GM23338 (cell line): ENCODE measurements around the gene KANK4.

Experiments used
- CREB1 ChIP-seq: fragments of 250-450 bp; sonication (Bioruptor Pico); IDR thresholded peaks from 2 replicates; pipeline ENCODE4 v1.5.0; 2020; ENCODE audit warnings: low read depth, mild to moderate bottlenecking, moderate library complexity
- CTCF ChIP-seq, 2 experiments: fragments of 200-600 bp in 1 of 2; sonication (generic) in 1 of 2; conservative IDR thresholded peaks; 2 replicates each; pipeline versions ENCODE4 v1.5.1 to v1.6.1; 2016 to 2017; ENCODE audit warnings: antibody characterized with exemption in 2 of 2, low read depth in 2 of 2, mild to moderate bottlenecking in 2 of 2, moderate library complexity in 1 of 2
- ETS1 ChIP-seq: IDR thresholded peaks from 2 replicates; pipeline ENCODE4 v1.6.1; 2016; ENCODE audit warnings: antibody characterized with exemption
- EZH2 ChIP-seq: fragments of 200-600 bp; sonication (generic); IDR thresholded peaks from one replicate; pipeline ENCODE4 v1.8.0; 2017; ENCODE audit warnings: antibody characterized with exemption, mild to moderate bottlenecking, low read depth; ENCODE audit not compliant: unreplicated experiment
- EZH2phosphoT487 ChIP-seq: fragments of 200-600 bp; sonication (generic); IDR thresholded peaks from one replicate; pipeline ENCODE4 v1.8.1; 2018; ENCODE audit warnings: antibody characterized with exemption; ENCODE audit not compliant: unreplicated experiment
- POLR2AphosphoS5 ChIP-seq: IDR thresholded peaks from 2 replicates; pipeline ENCODE4 v1.6.1; 2016; ENCODE audit warnings: antibody characterized with exemption, low read depth
- REST ChIP-seq: IDR thresholded peaks from one replicate; pipeline ENCODE4 v1.6.1; 2018; ENCODE audit warnings: antibody characterized with exemption; ENCODE audit not compliant: unreplicated experiment
- STAT1 ChIP-seq: IDR thresholded peaks from one replicate; pipeline ENCODE4 v1.6.1; 2016; ENCODE audit warnings: antibody characterized with exemption; ENCODE audit not compliant: unreplicated experiment
- ZNF331 ChIP-seq: fragments of 250-450 bp; sonication (Bioruptor Pico); IDR thresholded peaks from 2 replicates; pipeline ENCODE4 v1.5.0; 2020; ENCODE audit warnings: low read depth, mild to moderate bottlenecking, moderate library complexity

GRCh38 chr1:62343911-62344310 is 24.7 kb upstream of the KANK4 start:
- TF ChIP-seq CTCF (conservative IDR thresholded peaks at IDR 0.05; ENCODE audit: low read depth in 2 of 2) (no peak), REST (no peak), EZH2 (no peak), ZNF331 (CRISPR knock-in tag) (no peak), CREB1 (CRISPR knock-in tag) (no peak), STAT1 (no peak), ETS1 (no peak), POLR2AphosphoS5 (no peak), EZH2phosphoT487 (no peak)
